Activated naive CD8-positive, alpha-beta T cell treated with anti-CD3 and anti-CD28 coated beads, Interleukin-2, amount 50 U/mL, for 16 hours (primary cell): Measurements from ENCODE around the gene N4BP2L2.

Experiments used
- DNase-seq: peaks from one replicate; pipeline ENCODE4 v3.0.0-alpha.2; 2020; ENCODE audit warnings: low read depth, low spot score

N4BP2L2 gene

GRCh38 chr13:32471187-32471922, 67.2 kb downstream of the N4BP2L2 start:
- no peak for DNase-seq

- DNase-seq, result no peak
Measured at GRCh38 chr13:32468502-32469142, 70.0 kb downstream of the N4BP2L2 start.

GRCh38 chr13:32456591-32456990, 82.0 kb downstream of the N4BP2L2 start:
- no peak for DNase-seq

GRCh38 chr13:32455594-32455903, 83.0 kb downstream of the N4BP2L2 start:
- no peak for DNase-seq

- DNase-seq, result no peak
Measured at GRCh38 chr13:32454886-32455593, 83.6 kb downstream of the N4BP2L2 start.

GRCh38 chr13:32453981-32454380, 84.6 kb downstream of the N4BP2L2 start:
- DNase-seq, result no peak

GRCh38 chr13:32448972-32449371, 89.6 kb downstream of the N4BP2L2 start:
- no peak for DNase-seq

GRCh38 chr13:32447894-32448623, 90.5 kb downstream of the N4BP2L2 start:
- no peak for DNase-seq

- DNase-seq, result no peak
Measured at GRCh38 chr13:32446773-32447465, 91.7 kb downstream of the N4BP2L2 start.

GRCh38 chr13:32446220-32446619, 92.4 kb downstream of the N4BP2L2 start:
- no peak for DNase-seq

GRCh38 chr13:32445461-32445860, 93.1 kb downstream of the N4BP2L2 start:
- no peak for DNase-seq

- no peak for DNase-seq
Measured at GRCh38 chr13:32443111-32443510, 95.5 kb downstream of the N4BP2L2 start.

- no peak for DNase-seq
Measured at GRCh38 chr13:32438871-32439270, 99.7 kb downstream of the N4BP2L2 start.

- DNase-seq, result no peak
Measured at GRCh38 chr13:32432856-32433255, 105.7 kb downstream of the N4BP2L2 start.

GRCh38 chr13:32431361-32431760, 107.2 kb downstream of the N4BP2L2 start:
- no peak for DNase-seq

- DNase-seq, result no peak
Measured at GRCh38 chr13:32430018-32430747, 108.4 kb downstream of the N4BP2L2 start.

GRCh38 chr13:32429433-32429909, 109.1 kb downstream of the N4BP2L2 start:
- DNase-seq, result no peak

- DNase-seq, result no peak
Measured at GRCh38 chr13:32428581-32429432, 109.8 kb downstream of the N4BP2L2 start.

- peak; percentile 57 for DNase-seq
Measured at GRCh38 chr13:32427852-32428580, 110.6 kb downstream of the N4BP2L2 start, which contains the start of gene N4BP2L1. TSS of gene N4BP2L1 (minus strand) at chr13:32428130. CDS start at chr13:32428082, 48 bp downstream.
